GM12872 (cell line): ENCODE results near the gene KCND3.

Experiments used
- CTCF ChIP-seq: IDR thresholded peaks from 3 replicates; pipeline ENCODE4 v1.5.1; 2011; ENCODE audit warnings: low read depth, mild to moderate bottlenecking, low read length, moderate library complexity; ENCODE audit not compliant: insufficient read depth

Gene KCND3

DNA sequence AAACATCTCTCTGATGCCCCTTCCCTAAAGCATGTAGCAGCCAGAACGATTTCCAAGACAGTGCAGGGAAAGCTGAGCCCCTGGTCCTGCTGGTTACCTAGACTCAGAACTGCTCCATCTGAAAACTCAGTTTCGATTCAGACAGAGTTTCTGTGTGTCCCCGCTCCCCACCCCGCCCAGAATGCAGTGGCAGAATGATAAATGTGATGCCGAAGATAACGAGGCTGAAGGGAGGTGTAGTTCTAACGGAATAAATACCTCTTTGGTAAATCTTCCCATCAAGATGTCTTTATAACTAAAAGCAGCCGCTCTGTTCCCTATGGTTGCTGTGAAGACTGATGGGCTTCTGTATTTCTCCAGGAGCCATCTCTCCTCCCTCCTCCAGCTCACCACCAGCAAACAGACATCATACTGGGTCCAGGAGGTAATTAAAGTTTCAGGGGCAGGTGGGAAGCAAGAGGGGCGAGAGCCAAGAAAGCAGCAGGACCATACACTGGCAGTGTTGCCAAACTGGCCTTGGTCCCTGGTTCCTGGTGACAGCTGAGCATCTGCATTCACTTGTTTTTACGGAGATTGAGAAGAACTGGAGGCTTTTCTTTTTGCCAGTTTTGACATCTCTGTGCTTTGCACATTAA lies 156.8 kb downstream of the KCND3 start:
- no peak for TF ChIP-seq CTCF

DNA sequence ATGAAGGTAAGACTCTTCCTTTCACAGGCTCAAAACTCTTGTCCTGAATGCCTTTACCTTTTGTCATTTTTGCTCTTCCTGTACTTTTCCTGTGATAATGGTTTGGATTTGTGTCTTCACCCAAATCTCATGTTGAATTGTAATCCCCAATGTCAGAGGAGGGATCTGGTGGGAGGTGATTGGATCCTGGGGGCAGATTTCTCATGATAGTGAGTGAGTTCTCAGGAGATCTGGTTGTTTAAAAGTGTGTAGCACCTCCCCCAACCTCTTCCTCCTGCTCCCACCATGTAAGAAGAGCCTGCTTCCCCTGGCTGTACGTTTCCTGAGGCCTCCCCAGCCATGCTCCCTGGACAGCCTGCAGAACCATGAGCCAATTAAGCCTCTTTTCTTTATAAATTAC lies 158.3 kb downstream of the KCND3 start:
- no peak for TF ChIP-seq CTCF

DNA sequence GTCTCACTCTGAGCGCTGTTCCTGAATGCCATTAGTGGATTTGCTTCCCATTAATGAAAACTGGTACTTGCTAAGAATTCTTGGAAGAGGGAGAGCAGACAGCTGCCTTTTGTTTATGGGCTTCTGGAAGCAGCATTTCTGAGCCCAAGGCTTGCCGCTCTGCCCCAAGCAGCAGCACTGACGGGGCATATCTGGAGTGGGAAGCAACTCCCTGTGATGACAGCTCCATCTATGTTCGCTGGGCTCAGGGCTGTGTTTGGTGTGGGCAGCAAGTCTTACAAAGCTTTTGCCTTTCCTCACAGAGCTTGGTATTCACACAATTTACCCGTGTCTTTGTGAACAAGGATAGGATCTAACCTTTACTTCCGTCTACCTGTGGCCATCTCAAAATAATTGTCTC lies 161.5 kb downstream of the KCND3 start:
- no peak for TF ChIP-seq CTCF

DNA sequence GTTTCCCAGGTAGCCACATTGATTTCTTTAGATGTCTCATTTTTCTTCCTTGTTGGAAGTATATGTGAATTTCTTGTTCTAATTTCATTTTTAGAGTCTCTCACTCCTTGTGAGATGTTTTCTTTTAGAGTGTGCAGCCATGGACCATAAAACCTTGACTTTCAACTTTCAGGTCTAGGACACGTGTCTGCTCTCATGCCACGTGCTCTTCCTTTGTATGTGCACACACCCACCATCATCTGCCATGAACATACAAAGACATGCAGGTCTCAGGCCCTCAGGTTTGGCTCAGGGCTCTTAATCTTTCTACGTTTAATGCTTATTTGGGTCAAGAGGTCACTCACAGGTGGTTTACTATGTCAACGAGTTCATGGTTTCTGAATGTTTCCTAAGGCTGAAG lies 163.2 kb downstream of the KCND3 start:
- TF ChIP-seq CTCF: no peak

GRCh38 chr1:111825217-111825616 lies 164.3 kb downstream of the KCND3 start:
- no peak for TF ChIP-seq CTCF

DNA sequence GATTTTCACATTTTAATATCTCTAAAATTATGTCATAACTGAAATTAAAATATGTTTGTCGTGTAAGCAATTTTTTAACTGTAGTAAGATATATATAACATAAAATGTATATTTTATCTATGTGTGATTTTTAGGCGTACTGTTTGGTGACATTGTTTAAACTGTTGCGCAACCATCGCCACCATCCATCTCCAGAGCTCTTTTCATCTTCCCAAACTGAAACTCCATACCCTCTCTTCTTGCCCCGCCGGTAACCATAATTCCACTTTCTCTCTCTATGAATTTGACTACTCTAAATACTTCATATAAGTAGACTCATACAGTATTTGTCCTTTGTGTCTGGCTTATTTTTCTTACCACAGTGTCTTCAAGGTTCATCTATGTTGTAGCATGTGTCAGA lies 167.3 kb downstream of the KCND3 start:
- no peak for TF ChIP-seq CTCF

DNA sequence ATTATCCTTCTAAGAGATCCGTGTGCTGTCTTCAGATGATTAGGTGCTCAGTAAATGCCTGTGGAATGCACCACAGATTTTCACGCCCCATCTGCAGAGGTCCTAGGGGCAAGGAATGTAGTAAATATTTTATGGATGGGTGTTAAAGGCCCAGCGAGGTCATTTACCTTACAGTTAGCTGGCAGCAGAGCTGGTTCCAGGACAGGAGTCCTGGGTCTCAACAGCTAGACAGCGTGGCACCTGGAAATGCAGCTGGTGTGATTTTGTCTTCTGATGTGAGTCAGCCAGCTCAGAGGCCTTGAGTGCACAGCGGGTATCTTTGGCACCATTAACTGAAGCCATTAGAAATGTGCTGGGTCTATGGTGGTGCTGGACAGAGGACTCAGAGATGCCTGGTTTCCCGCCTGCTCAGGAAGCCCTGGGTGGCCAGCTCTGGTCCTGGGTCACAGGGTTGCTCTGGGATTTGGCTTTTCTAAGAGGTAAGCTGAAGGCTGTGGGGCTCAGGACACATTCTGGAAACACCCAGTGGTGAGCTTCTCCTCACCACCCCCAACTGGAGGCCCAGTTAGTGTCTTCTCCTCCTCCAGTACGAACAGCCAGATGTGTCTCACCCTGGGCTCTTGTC lies 168.2 kb downstream of the KCND3 start:
- no peak for TF ChIP-seq CTCF
